MCF 10A (cell line): ENCODE measurements around the gene PNLIPRP3. TPM values are rescaled to one million over a fixed set of nuclear protein-coding genes. Genes with fewer than 3 reads are reported as not detected.

Experiments used
- Bru-seq: library from RNA; stranded (reverse); fragments of 400-500 nt; gene quantifications from one replicate; lab custom pipeline; 2021; lab: Mats Ljungman, UMichigan
- BruChase-seq, 2 experiments: library from RNA; stranded (reverse); fragments of 400-500 nt; gene quantifications; one replicate each; lab custom pipeline; 2021; lab: Mats Ljungman, UMichigan
- BruUV-seq: library from RNA; stranded (reverse); fragments of 400-500 nt; replicated peaks from 2 replicates; lab custom pipeline; 2021; lab: Mats Ljungman, UMichigan
- CTCF ChIA-PET: fragments of 300-600 bp; sonication (Branson Sonifier 250); formaldehyde crosslinking; extraction: SDS; loops from one replicate; lab custom pipeline; 2021; ENCODE audit warnings: antibody characterized with exemption, inconsistent platforms; lab: Yijun Ruan, JAX
- POLR2A ChIA-PET: fragments of 300-600, 350-650 bp; sonication (Branson Sonifier 250); formaldehyde crosslinking; extraction: SDS; loops from one replicate; lab custom pipeline; 2020; ENCODE audit warnings: antibody characterized with exemption, inconsistent platforms; lab: Yijun Ruan, JAX
- DNase-seq: peaks from one replicate; pipeline ENCODE4 v3.0.0-alpha.2; 2018; ENCODE audit not compliant: unreplicated experiment
- H3K27ac Mint-ChIP-seq: one replicate; pipeline ENCODE4 v1.8.0; 2022; ENCODE audit warnings: mild to moderate bottlenecking, low read depth, mixed read lengths; ENCODE audit not compliant: unreplicated experiment
- H3K27me3 Mint-ChIP-seq: one replicate; pipeline ENCODE4 v1.8.0; 2022; ENCODE audit warnings: mixed read lengths; ENCODE audit not compliant: insufficient read depth, unreplicated experiment
- H3K36me3 Mint-ChIP-seq: one replicate; pipeline ENCODE4 v1.8.0; 2022; ENCODE audit warnings: mild to moderate bottlenecking, moderate library complexity, mixed read lengths; ENCODE audit not compliant: insufficient read depth, unreplicated experiment
- H3K4me1 Mint-ChIP-seq: one replicate; pipeline ENCODE4 v1.8.0; 2022; ENCODE audit warnings: mixed read lengths; ENCODE audit not compliant: insufficient read depth, unreplicated experiment
- H3K4me3 Mint-ChIP-seq: one replicate; pipeline ENCODE4 v1.8.0; 2022; ENCODE audit warnings: mild to moderate bottlenecking, moderate library complexity, mixed read lengths; ENCODE audit not compliant: unreplicated experiment
- H3K9me3 Mint-ChIP-seq: one replicate; pipeline ENCODE4 v1.8.0; 2022; ENCODE audit warnings: mixed read lengths; ENCODE audit not compliant: unreplicated experiment
- CTCF ChIP-seq: fragments of 200-600 bp; IDR thresholded peaks from one replicate; pipeline ENCODE4 v1.8.0; 2022; ENCODE audit warnings: antibody characterized with exemption, mild to moderate bottlenecking; ENCODE audit not compliant: unreplicated experiment
- intact Hi-C: fragments of 100-400 bp; cut with micrococcal nuclease; formaldehyde crosslinking; loops from 2 replicates; pipeline ENCODE4 v1.14.1; 2022
- long read RNA-seq: library from polyadenylated mRNA; stranded (forward); transcript quantifications from one replicate; pipeline ENCODE4 v2.0.0, GENCODE V29; 2022
- total RNA-seq: library from RNA; stranded (reverse); gene quantifications from 2 replicates; pipeline ENCODE4 v1.2.3, GENCODE V29; 2022

The PNLIPRP3 gene
- total RNA-seq (7.6 and 9.5 TPM in 2 replicates), Bru-seq, nascent RNA (percentile 87 among the genes with signal in this experiment), BruChase-seq, experiment 1, labeled RNA remaining after a 6-hour chase (percentile 71 among the genes with signal in this experiment), BruChase-seq, experiment 2, labeled RNA remaining after a 2-hour chase (percentile 77 among the genes with signal in this experiment)
- long read RNA-seq, transcript PNLIPRP3-201 (12 exons, 2,354 nt), result major isoform, 5 of 34 reads
- long read RNA-seq, partial matches to known transcripts, result 2 of 34 reads
- long read RNA-seq, other reads (novel, unspliced or antisense), result 27 of 34 reads

- H3K4me3 Mint-ChIP-seq, result no peak within 1 kb of the TSS
- ChIA-PET CTCF (no interaction called here), POLR2A (interaction anchor here (0.7 to 2.6 kb wide), 8 partner anchors 9 to 690 kb away, joined by 3 to 10 read pairs (median 4); no protein-coding TSS in a partner anchor)
- intact Hi-C loops, result loop anchor here (1.0 kb wide), 1 partner anchor 7 kb away; no protein-coding TSS in a partner anchor
- no peak for TF ChIP-seq CTCF
- H3K9me3 Mint-ChIP-seq, result no peaks in the 10 kb centered on the region
- BruUV-seq, result no TSS peak
- H3K4me1 Mint-ChIP-seq, result peaks cover 16% of the 10 kb centered on the region
- H3K27me3 Mint-ChIP-seq, result no peaks in the 10 kb centered on the region
- no peak for DNase-seq
- no peaks in the 10 kb centered on the region for H3K36me3 Mint-ChIP-seq
- no peak within 1 kb of the TSS for H3K27ac Mint-ChIP-seq
These were observed at the start of gene PNLIPRP3 for GRCh38 chr10:116427671-116428070. Gene PNLIPRP3, plus strand, starts transcription at chr10:116427847. Its CDS starts 166 bp downstream, at chr10:116428013.

GRCh38 chr10:116382290-116382689 lies 45.4 kb upstream of the PNLIPRP3 start:
- no peak for DNase-seq
- Mint-ChIP-seq H3K27ac (no peak overlapping the region), H3K9me3 (no peaks in the 10 kb centered on the region), H3K36me3 (no peaks in the 10 kb centered on the region), H3K27me3 (no peaks in the 10 kb centered on the region), H3K4me1 (no peaks in the 10 kb centered on the region), H3K4me3 (no peak overlapping the region)
- intact Hi-C loops, result no loop called here
- no peak for TF ChIP-seq CTCF
- ChIA-PET CTCF (interaction anchor here (0.6 to 5.2 kb wide), 3 partner anchors 179 to 675 kb away, joined by 3 to 50 read pairs (median 6); no protein-coding TSS in a partner anchor), POLR2A (no interaction called here)
- no TSS peak for BruUV-seq

GRCh38 chr10:116385311-116385710 lies 42.3 kb upstream of the PNLIPRP3 start:
- no TSS peak for BruUV-seq
- intact Hi-C loops, result loop anchor here (5.0 kb wide), 1 partner anchor 1028 kb away; no protein-coding TSS in a partner anchor
- no peak overlapping the region for H3K27ac Mint-ChIP-seq
- H3K4me3 Mint-ChIP-seq, result no peak overlapping the region
- ChIA-PET POLR2A (interaction anchor here (0.6 kb wide), 1 partner anchor 945 kb away, joined by 3 read pairs; no protein-coding TSS in a partner anchor), CTCF (interaction anchor here (0.6 to 5.2 kb wide), 23 partner anchors 8 to 1026 kb away, joined by 3 to 50 read pairs (median 4); no protein-coding TSS in a partner anchor)
- DNase-seq, result no peak
- H3K36me3 Mint-ChIP-seq, result no peaks in the 10 kb centered on the region
- H3K9me3 Mint-ChIP-seq, result no peaks in the 10 kb centered on the region
- no peaks in the 10 kb centered on the region for H3K4me1 Mint-ChIP-seq
- TF ChIP-seq CTCF, result no peak
- no peaks in the 10 kb centered on the region for H3K27me3 Mint-ChIP-seq
